HG03159 (cell line): Measurements from ENCODE around the gene PLAC1.

Experiments
- ATAC-seq: cut with Tn5 transposase; IDR thresholded peaks from one replicate; pipeline ENCODE4 v1.9.1; 2021; ENCODE audit warnings: mild to moderate bottlenecking, moderate library complexity; ENCODE audit not compliant: unreplicated experiment

The PLAC1 gene

GRCh38 chrX:134592303-134592702 lies 66.0 kb downstream of the PLAC1 start:
- ATAC-seq: no peak

- ATAC-seq: no peak
Measured at GRCh38 chrX:134591502-134591901, 66.8 kb downstream of the PLAC1 start.

- ATAC-seq: no peak
Measured at GRCh38 chrX:134588806-134589205, 69.5 kb downstream of the PLAC1 start.

- no peak for ATAC-seq
Measured at GRCh38 chrX:134580907-134581306, 77.4 kb downstream of the PLAC1 start.

- no peak for ATAC-seq
Measured at GRCh38 chrX:134573683-134574035, 84.6 kb downstream of the PLAC1 start.

- no peak for ATAC-seq
Measured at GRCh38 chrX:134572816-134573682, 85.2 kb downstream of the PLAC1 start.

- ATAC-seq: no peak
Measured at GRCh38 chrX:134571796-134572195, 86.5 kb downstream of the PLAC1 start.

GRCh38 chrX:134570899-134571298 lies 87.4 kb downstream of the PLAC1 start:
- ATAC-seq: no peak

- no peak for ATAC-seq
Measured at GRCh38 chrX:134570509-134570846, 87.8 kb downstream of the PLAC1 start.

- no peak for ATAC-seq
Measured at GRCh38 chrX:134569306-134569705, 89.0 kb downstream of the PLAC1 start.

GRCh38 chrX:134568285-134569016 lies 89.8 kb downstream of the PLAC1 start:
- ATAC-seq: no peak

GRCh38 chrX:134566506-134566905 lies 91.8 kb downstream of the PLAC1 start:
- ATAC-seq: no peak

GRCh38 chrX:134562002-134562401 lies 96.3 kb downstream of the PLAC1 start:
- ATAC-seq: no peak

- ATAC-seq: no peak
Measured at GRCh38 chrX:134558133-134558532, 100.1 kb downstream of the PLAC1 start.

GRCh38 chrX:134554291-134554690 lies 104.0 kb downstream of the PLAC1 start:
- no peak for ATAC-seq

- ATAC-seq: no peak
Measured at GRCh38 chrX:134552351-134552750, 105.9 kb downstream of the PLAC1 start.

GRCh38 chrX:134551376-134552048 lies 106.8 kb downstream of the PLAC1 start:
- no peak for ATAC-seq

- ATAC-seq: no peak
Measured at GRCh38 chrX:134548257-134549201, 109.7 kb downstream of the PLAC1 start.

GRCh38 chrX:134547047-134547679 lies 111.1 kb downstream of the PLAC1 start:
- ATAC-seq: no peak

- ATAC-seq: no peak
Measured at GRCh38 chrX:134546187-134546586, 112.1 kb downstream of the PLAC1 start.
